NCI-H226 (cell line): ENCODE data around the gene NBEA.

ENCODE experiments used
- DNase-seq: peaks from one replicate; pipeline ENCODE4 v3.0.0-alpha.2; 2015

NBEA gene

GRCh38 chr13:35179920-35180663, 238.0 kb downstream of the NBEA start:
- DNase-seq, result no peak

- no peak for DNase-seq
Observed at GRCh38 chr13:35190241-35190640, 248.2 kb downstream of the NBEA start.

- DNase-seq, result no peak
Observed at GRCh38 chr13:35191883-35192282, 249.8 kb downstream of the NBEA start.

- no peak for DNase-seq
Observed at GRCh38 chr13:35198613-35199200, 256.6 kb downstream of the NBEA start.

- no peak for DNase-seq
Observed at GRCh38 chr13:35208587-35208986, 266.5 kb downstream of the NBEA start.

GRCh38 chr13:35210261-35210660, 268.2 kb downstream of the NBEA start:
- DNase-seq, result no peak

- DNase-seq, result no peak
Observed at GRCh38 chr13:35211949-35212348, 269.9 kb downstream of the NBEA start.

GRCh38 chr13:35213911-35214310, 271.8 kb downstream of the NBEA start:
- no peak for DNase-seq

- DNase-seq, result no peak
Observed at GRCh38 chr13:35216131-35216530, 274.1 kb downstream of the NBEA start.

GRCh38 chr13:35219021-35219420, 277.0 kb downstream of the NBEA start:
- no peak for DNase-seq

GRCh38 chr13:35225159-35225558, 283.1 kb downstream of the NBEA start:
- no peak for DNase-seq

- no peak for DNase-seq
Observed at GRCh38 chr13:35225582-35225981, 283.5 kb downstream of the NBEA start.

GRCh38 chr13:35228536-35228935, 286.5 kb downstream of the NBEA start:
- no peak for DNase-seq

- no peak for DNase-seq
Observed at GRCh38 chr13:35231426-35231825, 289.4 kb downstream of the NBEA start.

- no peak for DNase-seq
Observed at GRCh38 chr13:35238274-35238673, 296.2 kb downstream of the NBEA start.

GRCh38 chr13:35252536-35253205, 310.6 kb downstream of the NBEA start:
- no peak for DNase-seq

- no peak for DNase-seq
Observed at GRCh38 chr13:35255241-35255640, 313.2 kb downstream of the NBEA start.

- DNase-seq, result no peak
Observed at GRCh38 chr13:35256459-35257148, 314.5 kb downstream of the NBEA start.

GRCh38 chr13:35260316-35260715, 318.2 kb downstream of the NBEA start:
- DNase-seq, result no peak

GRCh38 chr13:35266412-35266811, 324.3 kb downstream of the NBEA start:
- DNase-seq, result no peak

GRCh38 chr13:35278917-35279316, 336.8 kb downstream of the NBEA start:
- no peak for DNase-seq

- DNase-seq, result no peak
Observed at GRCh38 chr13:35279500-35279899, 337.4 kb downstream of the NBEA start.

GRCh38 chr13:35283856-35284255, 341.8 kb downstream of the NBEA start:
- no peak for DNase-seq

- DNase-seq, result no peak
Observed at GRCh38 chr13:35285677-35286076, 343.6 kb downstream of the NBEA start.
